CD4-positive, alpha-beta memory T cell (primary cell): ENCODE data around the gene MYO7A. TPM values are rescaled to one million over a fixed set of nuclear protein-coding genes. Genes with fewer than 3 reads are reported as not detected.

Experiments
- CTCF ChIA-PET: fragments of 350-600 bp; sonication (Branson Sonifier 250); formaldehyde crosslinking; loops from one replicate; lab custom pipeline; 2021; ENCODE audit warnings: inconsistent platforms; ENCODE audit not compliant: partially characterized antibody; lab: Charles Lee
- POLR2A ChIA-PET: fragments of 350-600 bp; sonication (Branson Sonifier 250); formaldehyde crosslinking; loops from one replicate; lab custom pipeline; 2021; ENCODE audit not compliant: partially characterized antibody; lab: Charles Lee
- DNase-seq, 5 donors: peaks; one replicate each; pipeline versions ENCODE4 v3.0.0 to v3.0.0-alpha.2; 2020 to 2022; ENCODE audit warnings: mixed read lengths in 1 of 5
- H3K27ac ChIP-seq: one replicate; pipeline ENCODE4 v1.7.0; 2013; ENCODE audit warnings: low read depth, low read length
- H3K27me3 ChIP-seq: 2 replicates; pipeline ENCODE4 v1.7.0; 2013; ENCODE audit warnings: mild to moderate bottlenecking, low read length, moderate library complexity; ENCODE audit not compliant: insufficient read depth
- H3K36me3 ChIP-seq: 2 replicates; pipeline ENCODE4 v1.7.0; 2013; ENCODE audit warnings: mild to moderate bottlenecking, low read length, moderate library complexity; ENCODE audit not compliant: insufficient read depth
- H3K4me1 ChIP-seq: 2 replicates; pipeline ENCODE4 v1.7.0; 2013; ENCODE audit warnings: mild to moderate bottlenecking, low read length, moderate library complexity; ENCODE audit not compliant: insufficient read depth
- H3K4me3 ChIP-seq, 2 donors: one replicate each; pipeline ENCODE4 v1.7.0; 2013; ENCODE audit warnings: low read length in 2 of 2, mild to moderate bottlenecking in 1 of 2
- H3K9me3 ChIP-seq, 2 donors: one replicate each; pipeline ENCODE4 v1.7.0; 2013; ENCODE audit warnings: low read length in 2 of 2, control low read depth in 1 of 2; ENCODE audit not compliant: control insufficient read depth in 1 of 2
- H3K27ac Mint-ChIP-seq, 7 donors: one replicate each; pipeline ENCODE4 v1.8.0; 2020 to 2021; ENCODE audit warnings: mixed read lengths in 7 of 7, mild to moderate bottlenecking in 6 of 7, inconsistent platforms in 3 of 7, moderate library complexity in 3 of 7
- H3K27me3 Mint-ChIP-seq, 2 donors: one replicate each; pipeline ENCODE4 v1.8.0; 2020 to 2021; ENCODE audit warnings: mixed read lengths in 2 of 2
- H3K36me3 Mint-ChIP-seq, 2 donors: one replicate each; pipeline ENCODE4 v1.8.0; 2020 to 2021; ENCODE audit warnings: mixed read lengths in 2 of 2, inconsistent platforms in 1 of 2, mild to moderate bottlenecking in 1 of 2
- H3K4me1 Mint-ChIP-seq, 4 donors: one replicate each; pipeline ENCODE4 v1.8.0; 2020 to 2021; ENCODE audit warnings: mixed read lengths in 4 of 4, mild to moderate bottlenecking in 1 of 4
- H3K4me3 Mint-ChIP-seq, 8 donors: one replicate each; pipeline ENCODE4 v1.8.0; 2020 to 2021; ENCODE audit warnings: mixed read lengths in 8 of 8, mild to moderate bottlenecking in 7 of 8, moderate library complexity in 6 of 8, inconsistent platforms in 3 of 8
- H3K9me3 Mint-ChIP-seq, 8 donors: one replicate each; pipeline ENCODE4 v1.8.0; 2020 to 2021; ENCODE audit warnings: mixed read lengths in 8 of 8, mild to moderate bottlenecking in 5 of 8, inconsistent platforms in 3 of 8, moderate library complexity in 1 of 8
- intact Hi-C: fragments of 100-400 bp; cut with micrococcal nuclease; formaldehyde crosslinking; loops from one replicate; pipeline ENCODE4 v1.15.1; 2023
- polyA plus RNA-seq, 2 donors: library from polyadenylated mRNA; unstranded; fragments of 300-500 nt; fragmentation: Illumina TruSeq; gene quantifications; one replicate each; pipeline ENCODE4 v1.2.3, GENCODE V29; 2021
- total RNA-seq, 2 experiments: library from RNA; stranded (reverse); gene quantifications; one replicate each; pipeline ENCODE4 v1.2.3, GENCODE V29; 2021

The MYO7A gene
- total and polyA plus RNA-seq, 4 experiments from 2014 or later: 0.20 to 0.47 (median 0.24) TPM; not detected in 1

GRCh38 chr11:77204754-77205466, 76.9 kb downstream of the MYO7A start:
- H3K27ac Mint-ChIP-seq: no peak overlapping the region
- no peaks in the 10 kb centered on the region for H3K36me3 Mint-ChIP-seq
- Histone ChIP-seq H3K4me3 (no peak overlapping the region), H3K27ac (no peak overlapping the region), H3K27me3 (no peaks in the 10 kb centered on the region), H3K4me1 (no peaks in the 10 kb centered on the region), H3K36me3 (no peaks in the 10 kb centered on the region), H3K9me3 (no peaks in the 10 kb centered on the region)
- no peak overlapping the region for H3K4me3 Mint-ChIP-seq
- peaks cover 0 to 2% (median 0%) of the 10 kb centered on the region in 8 donors for H3K9me3 Mint-ChIP-seq
- ChIA-PET POLR2A (no interaction called here), CTCF (interaction anchor here (0.9 kb wide), 1 partner anchor 78 kb away, joined by 3 read pairs; no protein-coding TSS in a partner anchor)
- DNase-seq: no peak
- no peaks in the 10 kb centered on the region for H3K27me3 Mint-ChIP-seq
- intact Hi-C loops: no loop called here
- no peaks in the 10 kb centered on the region for H3K4me1 Mint-ChIP-seq

- Histone ChIP-seq H3K27me3 (no peaks in the 10 kb centered on the region), H3K27ac (no peak overlapping the region), H3K36me3 (no peaks in the 10 kb centered on the region), H3K9me3 (no peaks in the 10 kb centered on the region), H3K4me3 (no peak overlapping the region), H3K4me1 (no peaks in the 10 kb centered on the region)
- POLR2A ChIA-PET: no interaction called here
- no peaks in the 10 kb centered on the region for H3K4me1 Mint-ChIP-seq
- H3K27ac Mint-ChIP-seq: no peak overlapping the region
- no peaks in the 10 kb centered on the region for H3K36me3 Mint-ChIP-seq
- no peaks in the 10 kb centered on the region for H3K27me3 Mint-ChIP-seq
- no peak overlapping the region for H3K4me3 Mint-ChIP-seq
- intact Hi-C loops: no loop called here
- CTCF ChIA-PET: interaction anchor here (0.9 kb wide), 1 partner anchor 78 kb away, joined by 3 read pairs; no protein-coding TSS in a partner anchor
- peaks cover 0 to 2% (median 0%) of the 10 kb centered on the region in 8 donors for H3K9me3 Mint-ChIP-seq
- DNase-seq: no peak
Observed at GRCh38 chr11:77205467-77206263, 77.6 kb downstream of the MYO7A start.

GRCh38 chr11:77206264-77207018, 78.4 kb downstream of the MYO7A start:
- H3K36me3 ChIP-seq: no peaks in the 10 kb centered on the region
- H3K27ac ChIP-seq: no peak overlapping the region
- ChIA-PET CTCF (interaction anchor here (1.4 kb wide), 1 partner anchor 19 kb away, joined by 3 read pairs; no protein-coding TSS in a partner anchor), POLR2A (no interaction called here)
- H3K9me3 Mint-ChIP-seq: no peaks in the 10 kb centered on the region
- H3K27me3 ChIP-seq: no peaks in the 10 kb centered on the region
- no peak overlapping the region for H3K4me3 ChIP-seq
- H3K36me3 Mint-ChIP-seq: no peaks in the 10 kb centered on the region
- H3K27me3 Mint-ChIP-seq: no peaks in the 10 kb centered on the region
- no peaks in the 10 kb centered on the region for H3K4me1 ChIP-seq
- H3K9me3 ChIP-seq: no peaks in the 10 kb centered on the region
- no peak overlapping the region for H3K27ac Mint-ChIP-seq
- DNase-seq: no peak
- no peaks in the 10 kb centered on the region for H3K4me1 Mint-ChIP-seq
- intact Hi-C loops: no loop called here
- no peak overlapping the region for H3K4me3 Mint-ChIP-seq

GRCh38 chr11:77207019-77207485, 79.0 kb downstream of the MYO7A start:
- H3K36me3 ChIP-seq: no peaks in the 10 kb centered on the region
- Mint-ChIP-seq H3K9me3 (no peaks in the 10 kb centered on the region), H3K4me1 (no peaks in the 10 kb centered on the region), H3K36me3 (no peaks in the 10 kb centered on the region), H3K27me3 (no peaks in the 10 kb centered on the region), H3K27ac (no peak overlapping the region), H3K4me3 (no peak overlapping the region)
- no peaks in the 10 kb centered on the region for H3K4me1 ChIP-seq
- H3K27me3 ChIP-seq: no peaks in the 10 kb centered on the region
- H3K4me3 ChIP-seq: no peak overlapping the region
- no peak overlapping the region for H3K27ac ChIP-seq
- DNase-seq: no peak
- CTCF ChIA-PET: interaction anchor here (1.4 kb wide), 1 partner anchor 19 kb away, joined by 3 read pairs; no protein-coding TSS in a partner anchor
- no peaks in the 10 kb centered on the region for H3K9me3 ChIP-seq
- POLR2A ChIA-PET: no interaction called here
- intact Hi-C loops: no loop called here

GRCh38 chr11:77207618-77208313, 79.7 kb downstream of the MYO7A start:
- no peak overlapping the region for H3K27ac Mint-ChIP-seq
- intact Hi-C loops: no loop called here
- ChIA-PET POLR2A (no interaction called here), CTCF (interaction anchor here (1.4 kb wide), 1 partner anchor 20 kb away, joined by 3 read pairs; no protein-coding TSS in a partner anchor)
- H3K9me3 ChIP-seq: no peaks in the 10 kb centered on the region
- no peaks in the 10 kb centered on the region for H3K4me1 ChIP-seq
- no peaks in the 10 kb centered on the region for H3K27me3 ChIP-seq
- no peaks in the 10 kb centered on the region for H3K9me3 Mint-ChIP-seq
- no peak for DNase-seq
- no peak overlapping the region for H3K4me3 Mint-ChIP-seq
- no peaks in the 10 kb centered on the region for H3K4me1 Mint-ChIP-seq
- no peaks in the 10 kb centered on the region for H3K36me3 ChIP-seq
- no peak overlapping the region for H3K27ac ChIP-seq
- no peaks in the 10 kb centered on the region for H3K27me3 Mint-ChIP-seq
- H3K36me3 Mint-ChIP-seq: no peaks in the 10 kb centered on the region
- H3K4me3 ChIP-seq: no peak overlapping the region

- CTCF ChIA-PET: no interaction called here
- no peaks in the 10 kb centered on the region for H3K27me3 ChIP-seq
- DNase-seq: no peak
Observed at GRCh38 chr11:77208535-77208934, 80.5 kb downstream of the MYO7A start.

More at GRCh38 chr11:77208535-77208934, 80.5 kb downstream of the MYO7A start:
- intact Hi-C loops: no loop called here
- Mint-ChIP-seq H3K4me1 (no peaks in the 10 kb centered on the region), H3K9me3 (no peaks in the 10 kb centered on the region), H3K36me3 (no peaks in the 10 kb centered on the region), H3K27ac (peak overlapping the region in 1 of 7 donors; percentile 30), H3K4me3 (no peak overlapping the region), H3K27me3 (no peaks in the 10 kb centered on the region)
- Histone ChIP-seq H3K4me3 (no peak overlapping the region), H3K27ac (no peak overlapping the region), H3K9me3 (no peaks in the 10 kb centered on the region), H3K4me1 (no peaks in the 10 kb centered on the region), H3K36me3 (no peaks in the 10 kb centered on the region)
- POLR2A ChIA-PET: no interaction called here
